Measurements from ENCODE around the gene COL13A1. TPM values are rescaled to one million over a fixed set of nuclear protein-coding genes. Genes with fewer than 3 reads are reported as not detected.
A peak's percentile ranks its signal among the peaks of the same experiment; 100 is the strongest.

Gene COL13A1
- total RNA-seq, 3 donors from 2014 or later = 0.66 to 0.80 (median 0.73) TPM

DNA sequence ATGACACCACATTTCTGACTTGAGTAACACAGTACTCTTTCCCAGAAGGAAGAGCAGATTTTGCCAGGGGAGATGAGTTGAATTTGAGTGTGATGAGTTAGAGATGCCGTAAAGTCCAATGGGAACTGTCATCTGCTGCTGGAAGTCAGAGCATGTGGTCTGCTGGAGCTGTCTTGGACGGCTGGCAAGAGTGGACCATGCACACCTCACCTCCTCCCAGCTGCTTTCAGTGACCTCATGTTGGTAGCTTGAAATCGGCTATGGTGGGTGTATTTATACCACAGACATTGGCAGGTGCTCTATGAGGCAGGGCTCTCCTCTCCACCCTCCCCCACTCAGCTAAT, 82.3 kb downstream of the COL13A1 start:
- Histone ChIP-seq H3K27me3 (no peaks in the 10 kb centered on the region), H3K4me1 (no peaks in the 10 kb centered on the region), H3K27ac (no peak overlapping the region), H3K36me3 (no peaks in the 10 kb centered on the region), H3K4me3 (no peak overlapping the region), H3K9me3 (no peaks in the 10 kb centered on the region)
- TF ChIP-seq POLR2A (IDR thresholded peaks at IDR 0.05) (no peak), POLR2AphosphoS5 (IDR thresholded peaks at IDR 0.05) (no peak), CTCF (IDR thresholded peaks at IDR 0.05) (no peak)
- intact Hi-C loops (cut with DNase I; ENCODE audit: low total_unique reads) = no loop called here
- no peak for DNase-seq (ENCODE audit: low spot score in 2 of 2)

GRCh38 chr10:69884686-69885085, 83.0 kb downstream of the COL13A1 start:
- no peaks in the 10 kb centered on the region for H3K36me3 ChIP-seq

DNA sequence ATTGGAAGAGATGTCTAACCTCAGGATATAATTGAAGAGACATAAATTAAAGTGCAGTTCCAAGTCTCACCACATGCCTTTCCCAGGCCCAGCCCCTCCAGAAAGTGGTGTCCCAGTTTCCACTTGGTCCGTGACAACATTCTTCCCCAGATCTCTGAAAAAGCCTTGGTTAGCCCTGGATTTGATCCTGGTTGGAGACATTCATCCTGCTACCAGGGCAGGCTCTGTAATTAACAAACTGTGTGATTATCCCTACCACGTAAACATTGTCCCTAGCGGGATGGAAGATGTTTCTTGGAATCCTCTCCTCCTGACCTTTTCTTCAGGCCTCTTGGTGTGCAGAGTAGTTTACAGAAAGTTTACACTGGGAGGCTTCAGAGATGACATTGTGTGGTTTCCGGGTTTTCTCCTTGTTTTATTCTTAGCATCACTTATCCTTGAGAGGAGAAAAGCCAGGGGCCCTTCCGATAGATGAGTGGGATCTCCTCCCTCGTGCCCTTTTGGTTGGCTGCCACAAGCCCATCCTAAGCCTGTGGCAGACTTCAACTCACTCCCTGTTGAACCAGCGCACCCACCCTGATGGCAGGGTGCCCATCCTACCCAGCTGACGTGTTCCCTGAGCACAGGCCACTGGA, 83.8 kb downstream of the COL13A1 start:
- Histone ChIP-seq H3K9me3 (no peaks in the 10 kb centered on the region), H3K4me3 (no peak overlapping the region), H3K27ac (no peak overlapping the region), H3K4me1 (no peaks in the 10 kb centered on the region), H3K36me3 (no peaks in the 10 kb centered on the region), H3K27me3 (no peaks in the 10 kb centered on the region)
- intact Hi-C loops (cut with DNase I; ENCODE audit: low total_unique reads) = no loop called here
- no peak for DNase-seq (ENCODE audit: low spot score in 2 of 2)
- no peak for TF ChIP-seq POLR2AphosphoS5 (IDR thresholded peaks at IDR 0.05)
- peak in 1 of 3 donors; percentile 41 for TF ChIP-seq CTCF (IDR thresholded peaks at IDR 0.05)

More at GRCh38 chr10:69884686-69885085, 83.0 kb downstream of the COL13A1 start:
- TF ChIP-seq CTCF (IDR thresholded peaks at IDR 0.05) (no peak), POLR2AphosphoS5 (IDR thresholded peaks at IDR 0.05) (no peak), POLR2A (IDR thresholded peaks at IDR 0.05) (no peak)
- Histone ChIP-seq H3K4me3 (no peak overlapping the region), H3K4me1 (no peaks in the 10 kb centered on the region), H3K9me3 (no peaks in the 10 kb centered on the region), H3K27ac (no peak overlapping the region), H3K27me3 (no peaks in the 10 kb centered on the region)
- intact Hi-C loops (cut with DNase I; ENCODE audit: low total_unique reads) = no loop called here
- no peak for DNase-seq (ENCODE audit: low spot score in 2 of 2)

DNA sequence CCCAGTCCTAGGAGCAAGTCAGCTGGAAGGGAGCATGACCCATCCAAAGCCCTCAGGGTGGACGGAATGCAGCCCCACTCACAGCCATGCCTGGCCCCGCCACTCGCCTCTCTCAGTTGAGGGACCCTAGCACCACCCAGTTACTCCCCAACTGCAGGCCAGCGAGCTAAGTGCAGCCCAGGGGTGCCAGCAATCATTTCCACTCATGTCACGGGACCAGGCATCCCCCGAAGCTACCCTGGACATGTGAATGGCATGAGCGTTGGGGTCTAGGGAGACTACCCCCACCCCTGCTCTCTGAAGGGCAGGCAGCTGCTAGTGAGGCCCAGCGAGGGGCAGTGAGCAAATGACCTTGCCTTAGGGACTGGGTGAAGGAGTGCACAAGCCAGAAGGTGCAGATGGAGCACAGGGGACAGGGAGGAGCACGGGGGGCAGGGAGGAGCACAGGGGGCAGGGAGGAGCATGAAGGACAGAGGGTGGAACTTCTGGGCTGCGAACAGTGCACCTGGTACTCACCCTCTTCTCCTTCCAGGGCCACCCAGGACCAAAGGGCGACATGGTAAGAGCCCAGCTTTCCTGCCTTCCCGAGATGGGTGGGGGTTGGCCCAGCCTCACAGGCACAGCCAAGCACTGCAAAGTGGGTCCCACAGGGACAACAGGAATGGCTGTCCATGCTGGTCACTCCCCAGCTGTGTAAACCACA, 87.3 kb downstream of the COL13A1 start:
- DNase-seq (ENCODE audit: low spot score in 2 of 2) = no peak
- Histone ChIP-seq H3K27ac (no peak overlapping the region), H3K9me3 (no peaks in the 10 kb centered on the region), H3K27me3 (no peaks in the 10 kb centered on the region), H3K4me3 (no peak overlapping the region), H3K4me1 (no peaks in the 10 kb centered on the region), H3K36me3 (no peaks in the 10 kb centered on the region)
- TF ChIP-seq POLR2A (IDR thresholded peaks at IDR 0.05) (no peak), POLR2AphosphoS5 (IDR thresholded peaks at IDR 0.05) (no peak), CTCF (IDR thresholded peaks at IDR 0.05) (no peak)
- intact Hi-C loops (cut with DNase I; ENCODE audit: low total_unique reads) = loop anchor here (2.0 kb wide), 1 partner anchor 62 kb away; no protein-coding TSS in a partner anchor

DNA sequence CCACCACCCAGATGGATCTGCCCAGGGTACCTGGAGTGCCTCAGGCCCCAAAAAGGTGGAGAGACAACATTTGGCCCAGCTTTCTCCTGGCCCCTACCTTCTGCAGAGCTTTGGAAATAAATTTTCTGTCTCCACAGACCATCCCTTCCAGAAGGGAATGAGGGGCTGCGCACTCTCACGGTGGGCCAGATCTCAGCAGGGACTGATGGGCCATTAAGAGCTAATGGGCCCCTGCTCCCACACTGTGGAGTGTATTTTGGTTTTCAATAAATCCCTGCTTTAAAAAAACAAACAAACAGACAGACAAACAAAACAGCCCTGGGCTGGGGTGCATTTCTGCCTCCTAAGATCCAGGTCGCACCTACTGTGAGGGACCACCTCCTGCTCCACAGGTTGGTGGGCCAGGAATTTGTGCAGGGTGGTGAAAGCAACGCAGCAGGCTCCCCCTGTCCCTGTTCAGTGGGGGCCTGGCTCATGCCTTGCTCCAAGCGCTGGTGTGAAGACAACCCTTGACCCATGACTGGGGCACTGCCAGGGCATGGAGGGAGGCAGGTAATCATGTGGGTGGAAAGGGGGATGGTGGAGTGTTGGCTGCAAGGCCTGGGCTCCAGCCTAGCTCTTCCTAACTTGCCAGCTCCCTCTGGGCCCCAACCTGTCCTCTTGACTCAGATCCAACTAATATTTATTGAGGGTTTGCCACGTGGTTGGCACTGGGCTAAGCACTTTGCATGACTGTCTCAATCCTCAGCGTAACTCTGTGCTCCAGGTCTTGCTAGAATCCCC, 88.5 kb downstream of the COL13A1 start:
- Histone ChIP-seq H3K9me3 (no peaks in the 10 kb centered on the region), H3K4me3 (no peak overlapping the region), H3K36me3 (no peaks in the 10 kb centered on the region), H3K27me3 (no peaks in the 10 kb centered on the region), H3K27ac (no peak overlapping the region), H3K4me1 (no peaks in the 10 kb centered on the region)
- DNase-seq (ENCODE audit: low spot score in 2 of 2) = no peak
- no peak for TF ChIP-seq POLR2A (IDR thresholded peaks at IDR 0.05)
- no peak for TF ChIP-seq CTCF (IDR thresholded peaks at IDR 0.05)
- no peak for TF ChIP-seq POLR2AphosphoS5 (IDR thresholded peaks at IDR 0.05)
- intact Hi-C loops (cut with DNase I; ENCODE audit: low total_unique reads) = no loop called here

Data from breast epithelium (tissue), 4 donors.